HG02970 (cell line): ENCODE data around the gene PITPNM3.

Experiments
- ATAC-seq: cut with Tn5 transposase; IDR thresholded peaks from one replicate; pipeline ENCODE4 v1.9.1; 2021; ENCODE audit warnings: mild to moderate bottlenecking, moderate library complexity, moderate number of reproducible peaks; ENCODE audit not compliant: unreplicated experiment, low FRiP score

Gene PITPNM3

DNA sequence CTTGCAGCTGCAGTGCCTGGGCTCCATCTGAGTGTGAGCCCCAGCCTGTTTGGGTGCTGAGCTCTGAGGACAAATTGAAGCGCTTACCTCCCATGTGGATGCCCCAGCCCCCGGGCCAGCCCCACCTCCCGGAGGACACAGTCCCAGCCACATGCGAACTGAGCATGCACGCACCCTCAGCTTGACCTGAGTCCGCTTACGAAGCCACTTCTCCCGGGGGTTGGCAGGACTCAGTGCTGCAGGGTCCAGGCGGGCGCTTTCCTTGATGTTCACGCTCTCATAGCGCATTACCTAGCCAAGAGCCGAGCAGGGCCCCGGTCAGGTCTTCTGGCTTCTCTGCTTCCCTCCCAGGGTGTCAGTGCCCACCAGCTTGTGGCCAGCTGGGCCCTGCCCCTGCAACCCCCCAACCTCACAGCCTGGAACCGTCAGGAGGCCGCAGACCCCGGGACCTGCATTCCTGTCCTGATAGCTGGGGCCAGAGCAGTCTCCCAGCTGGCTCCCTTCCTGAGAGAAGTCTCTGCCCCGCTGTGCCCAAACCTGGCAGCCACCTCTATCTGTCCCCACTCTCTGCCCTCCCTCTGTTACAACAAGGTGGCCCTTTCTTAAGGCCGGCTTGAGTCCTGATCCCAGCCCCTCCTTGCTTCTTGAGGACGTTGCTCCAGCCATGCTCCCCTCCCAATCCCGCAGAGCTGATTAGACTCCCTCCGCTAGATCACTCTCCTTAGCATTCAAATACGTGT, 88.1 kb downstream of the PITPNM3 start:
- no peak for ATAC-seq

DNA sequence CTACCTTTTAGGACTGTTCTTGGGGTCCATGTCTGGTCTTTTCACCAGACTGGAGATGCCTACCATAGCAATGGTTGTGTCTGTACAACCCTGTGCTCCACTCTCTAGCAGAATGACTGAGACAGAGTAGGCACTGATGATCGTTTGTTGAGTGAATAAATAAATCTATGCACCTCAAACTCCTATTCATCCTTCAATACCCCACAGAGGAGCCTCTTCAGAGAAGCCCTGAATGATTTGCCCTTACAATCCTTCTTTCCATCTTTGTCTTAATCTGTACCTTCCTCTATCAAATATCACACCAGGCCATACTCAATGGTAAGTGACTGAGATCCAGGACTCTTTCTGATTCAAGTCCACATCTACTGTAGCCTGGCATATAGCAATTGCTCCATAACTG, 88.8 kb downstream of the PITPNM3 start:
- ATAC-seq: no peak

DNA sequence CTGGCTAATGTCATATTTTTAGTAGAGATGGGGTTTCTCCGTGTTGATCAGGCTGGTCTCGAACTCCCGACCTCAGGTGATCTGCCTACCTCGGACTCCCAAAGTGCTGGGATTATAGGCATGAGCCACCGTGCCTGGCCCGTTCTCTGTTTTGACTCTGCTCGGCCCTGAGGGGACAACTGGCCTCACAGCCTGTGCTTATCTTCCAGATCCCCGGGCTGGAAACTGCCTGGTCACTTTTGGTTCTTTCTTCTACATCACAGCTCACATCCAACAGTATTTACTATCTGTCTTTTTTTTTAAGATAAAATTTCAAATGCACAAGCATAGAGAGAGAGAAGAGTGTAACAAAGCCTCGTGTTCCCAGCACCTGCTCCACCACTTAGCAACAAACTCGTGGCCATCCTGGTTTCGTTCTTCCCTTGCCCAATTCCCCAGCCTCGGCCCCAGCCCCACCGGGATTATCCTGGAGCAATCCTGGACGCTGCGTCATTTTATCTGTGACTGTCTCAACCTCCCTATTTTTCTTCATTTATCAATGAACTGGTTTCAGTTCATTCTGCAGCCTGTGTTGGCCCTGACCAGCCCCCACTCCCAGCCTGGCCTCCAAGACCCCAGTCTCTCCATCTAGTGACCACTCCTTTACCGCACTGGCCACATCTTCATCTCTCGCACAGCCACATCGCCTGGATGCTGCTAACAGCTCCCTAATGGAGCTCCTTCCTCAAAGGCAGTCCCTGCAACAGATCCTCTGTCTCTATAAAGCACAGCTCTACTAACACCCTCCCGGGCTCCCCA, 91.0 kb downstream of the PITPNM3 start:
- no peak for ATAC-seq

DNA sequence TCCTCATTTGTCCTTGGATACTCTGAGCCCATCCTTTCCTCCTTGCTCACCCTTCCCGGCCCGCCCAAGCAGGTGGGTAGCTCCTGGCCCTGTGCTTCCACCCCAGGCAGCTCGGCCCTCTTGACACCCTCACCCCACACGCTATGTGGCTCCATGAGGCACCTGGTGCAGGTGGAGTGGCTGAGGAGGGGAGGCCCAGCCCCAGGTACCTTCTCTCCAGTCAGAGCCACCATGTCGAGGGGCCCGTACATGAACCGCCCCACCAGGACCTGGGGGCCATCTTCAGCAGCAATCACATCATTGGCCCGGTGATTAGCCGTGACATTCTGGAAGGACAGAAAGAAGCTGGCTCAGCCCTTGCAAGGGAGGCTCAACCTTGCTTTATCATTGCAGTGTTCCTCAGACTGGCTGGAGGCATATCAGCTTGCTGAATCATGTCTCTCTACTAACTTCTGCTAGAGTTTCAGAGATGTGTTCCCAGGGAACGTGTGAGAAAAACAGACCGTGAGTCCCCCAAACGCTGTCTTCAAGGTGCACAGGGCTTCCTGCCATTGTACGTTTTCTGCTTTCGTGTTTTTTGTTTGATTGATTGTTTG, 91.8 kb downstream of the PITPNM3 start:
- no peak for ATAC-seq

DNA sequence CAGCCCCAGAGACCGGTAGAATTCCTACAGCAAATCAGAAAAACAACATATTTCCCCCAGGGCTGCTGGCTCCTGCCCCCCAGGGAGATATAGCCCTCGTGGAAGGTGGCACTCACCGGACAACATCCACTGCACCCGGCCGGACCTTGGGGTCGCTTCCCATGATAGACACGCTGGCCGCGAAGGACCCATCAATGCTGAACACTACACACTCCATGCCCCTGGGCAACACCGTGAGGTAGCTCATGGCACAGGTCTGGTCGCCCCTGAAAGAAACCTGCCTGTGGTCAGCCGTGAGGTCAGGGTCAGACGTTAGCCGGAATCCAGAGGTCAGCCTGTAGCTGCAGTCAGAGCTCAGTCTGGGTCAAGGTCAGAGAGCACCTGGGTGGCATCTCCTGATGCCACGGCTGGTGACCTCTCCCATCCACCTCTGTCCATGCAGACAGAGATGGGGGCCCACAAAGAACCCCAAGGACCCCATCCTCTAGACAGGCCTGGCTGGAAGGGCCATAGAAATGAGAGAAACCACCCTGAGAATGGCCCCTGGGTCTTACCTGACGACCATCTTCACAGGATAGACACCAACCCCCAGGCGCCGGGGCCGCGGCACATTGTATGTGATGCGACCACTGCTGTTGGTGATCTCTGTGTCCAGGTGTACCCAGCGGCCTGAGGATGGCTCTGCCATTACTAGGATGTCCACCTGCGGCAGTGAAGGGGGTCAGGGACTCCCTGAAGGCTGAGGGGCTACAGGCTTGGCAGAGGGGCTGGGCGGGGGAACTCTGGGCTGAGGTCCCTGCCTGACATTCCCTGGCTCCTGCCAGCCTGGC, 92.5 kb downstream of the PITPNM3 start:
- no peak for ATAC-seq

DNA sequence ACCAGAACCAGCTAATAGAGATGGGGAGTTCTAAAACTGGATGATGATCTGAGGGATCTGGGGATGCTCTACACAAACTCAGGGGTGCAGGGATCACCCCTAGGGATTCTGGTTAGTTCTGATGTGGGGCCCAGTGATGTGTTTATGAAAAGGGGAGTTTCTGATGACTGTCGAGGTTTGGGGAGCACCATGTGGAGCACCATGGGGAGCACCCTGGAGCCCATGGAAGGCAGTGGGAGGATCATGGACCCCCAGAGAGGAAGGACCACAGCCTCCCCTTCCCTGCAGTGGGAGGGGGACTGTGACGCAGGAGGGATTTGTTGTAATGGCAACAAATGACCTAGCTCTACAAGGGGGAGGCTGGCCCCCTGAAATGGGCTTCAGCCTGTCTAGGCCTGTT, 93.7 kb downstream of the PITPNM3 start:
- ATAC-seq: no peak

DNA sequence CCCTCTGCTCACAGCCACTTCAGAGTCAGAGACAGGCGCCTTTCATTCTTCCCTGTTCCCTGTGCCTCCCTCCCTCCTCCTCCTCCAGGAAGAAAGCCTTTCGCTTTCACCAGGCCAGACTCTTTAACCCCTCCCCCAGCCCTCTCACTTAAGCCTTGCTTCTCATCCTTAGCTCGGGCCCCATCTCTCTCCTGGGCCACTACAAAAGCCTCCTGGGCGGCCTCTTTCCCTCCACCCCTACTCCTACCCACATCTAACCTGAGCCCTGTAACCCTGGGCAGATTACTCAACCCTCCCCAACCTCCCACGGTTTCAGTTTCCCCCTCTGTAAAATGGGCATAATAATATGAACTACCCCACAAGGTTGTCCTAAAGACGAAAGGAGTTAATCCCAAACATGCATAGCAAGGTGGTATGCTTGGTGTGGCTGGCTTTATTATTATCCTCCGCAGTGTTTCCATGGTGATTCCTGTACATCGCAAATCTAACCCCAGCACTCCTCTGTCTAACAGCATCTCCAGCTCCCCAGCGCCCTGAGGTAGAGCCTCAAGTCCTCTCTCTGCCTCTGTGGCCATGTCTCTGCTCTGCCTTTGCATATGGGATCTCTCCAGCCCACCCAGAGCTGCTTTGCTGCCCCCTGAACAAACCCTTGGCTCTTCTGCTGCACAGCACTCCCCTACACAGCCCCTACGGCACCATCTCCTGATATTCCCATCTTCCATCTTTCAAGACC, 94.4 kb downstream of the PITPNM3 start:
- no peak for ATAC-seq

DNA sequence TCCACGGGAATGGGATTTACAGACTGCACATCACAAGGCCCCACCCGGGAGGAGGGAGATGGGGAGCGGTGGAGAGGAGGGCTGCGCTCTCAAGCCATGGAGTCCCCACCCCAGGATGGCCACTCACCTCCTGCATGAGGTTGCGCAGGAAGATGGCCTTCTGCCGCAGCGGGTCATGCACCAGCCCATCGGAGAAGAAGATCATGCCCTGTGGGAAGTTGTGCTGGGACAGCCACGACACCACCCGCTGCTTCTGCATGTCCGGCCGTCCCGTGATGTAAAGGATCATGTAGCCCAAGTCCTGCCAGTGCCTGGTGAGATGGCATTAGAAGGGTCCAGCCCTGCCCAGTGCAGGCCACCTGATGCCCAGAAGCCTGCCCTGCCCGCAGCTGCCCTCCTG, 95.1 kb downstream of the PITPNM3 start:
- ATAC-seq: no peak

DNA sequence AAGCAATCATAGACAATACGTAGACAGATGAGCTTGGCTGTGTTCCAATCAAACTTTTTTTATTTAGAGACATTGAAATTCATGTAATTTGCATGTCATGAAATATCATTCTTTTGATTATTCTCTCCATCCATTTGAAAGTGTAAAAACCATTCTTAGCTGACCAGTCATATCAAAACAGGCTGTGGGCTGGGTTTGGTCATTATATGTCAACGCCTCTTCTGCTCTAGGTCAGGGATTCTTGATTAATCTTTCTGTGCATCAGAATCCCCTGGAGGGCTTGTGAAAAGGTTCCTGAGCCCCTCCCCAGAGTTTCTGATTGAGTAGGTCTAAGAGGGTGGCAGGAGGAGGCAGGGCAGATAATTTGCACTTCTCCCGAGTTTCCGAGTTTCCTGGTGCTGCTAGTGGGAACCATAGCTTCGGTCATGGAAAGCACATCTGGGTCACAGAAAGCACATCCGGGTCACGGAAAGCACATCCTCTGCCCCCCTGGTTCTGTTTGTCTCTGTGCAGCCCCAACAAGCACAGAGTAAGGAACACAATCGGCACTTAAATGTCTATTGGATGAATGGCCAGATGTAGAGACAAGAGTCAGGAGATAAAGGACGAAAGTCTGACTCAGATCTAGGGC, 95.7 kb downstream of the PITPNM3 start:
- no peak for ATAC-seq

DNA sequence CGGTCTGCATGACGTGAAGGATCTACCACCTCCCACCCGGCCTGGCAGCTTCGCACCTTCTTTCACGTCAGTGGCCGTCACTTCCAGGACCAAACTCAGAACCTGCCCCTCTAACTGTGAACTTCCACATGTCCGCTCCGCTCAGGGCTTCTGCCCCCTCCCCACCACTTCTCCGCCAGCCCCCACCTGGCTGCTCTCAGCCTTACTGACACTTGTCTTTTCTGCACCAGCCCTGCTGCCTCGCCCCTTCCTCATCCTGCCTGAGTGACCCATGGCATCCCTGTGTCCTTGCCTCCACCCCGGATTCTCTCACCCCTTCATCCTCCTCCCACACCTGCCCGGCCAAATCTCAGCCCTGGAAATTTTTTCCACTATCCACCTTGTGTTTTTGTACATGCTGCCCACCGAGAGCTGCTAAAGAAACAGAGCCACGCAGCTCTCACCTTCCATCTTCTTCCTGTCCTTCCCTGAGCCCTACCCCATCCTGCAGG, 97.8 kb downstream of the PITPNM3 start:
- ATAC-seq: no peak

DNA sequence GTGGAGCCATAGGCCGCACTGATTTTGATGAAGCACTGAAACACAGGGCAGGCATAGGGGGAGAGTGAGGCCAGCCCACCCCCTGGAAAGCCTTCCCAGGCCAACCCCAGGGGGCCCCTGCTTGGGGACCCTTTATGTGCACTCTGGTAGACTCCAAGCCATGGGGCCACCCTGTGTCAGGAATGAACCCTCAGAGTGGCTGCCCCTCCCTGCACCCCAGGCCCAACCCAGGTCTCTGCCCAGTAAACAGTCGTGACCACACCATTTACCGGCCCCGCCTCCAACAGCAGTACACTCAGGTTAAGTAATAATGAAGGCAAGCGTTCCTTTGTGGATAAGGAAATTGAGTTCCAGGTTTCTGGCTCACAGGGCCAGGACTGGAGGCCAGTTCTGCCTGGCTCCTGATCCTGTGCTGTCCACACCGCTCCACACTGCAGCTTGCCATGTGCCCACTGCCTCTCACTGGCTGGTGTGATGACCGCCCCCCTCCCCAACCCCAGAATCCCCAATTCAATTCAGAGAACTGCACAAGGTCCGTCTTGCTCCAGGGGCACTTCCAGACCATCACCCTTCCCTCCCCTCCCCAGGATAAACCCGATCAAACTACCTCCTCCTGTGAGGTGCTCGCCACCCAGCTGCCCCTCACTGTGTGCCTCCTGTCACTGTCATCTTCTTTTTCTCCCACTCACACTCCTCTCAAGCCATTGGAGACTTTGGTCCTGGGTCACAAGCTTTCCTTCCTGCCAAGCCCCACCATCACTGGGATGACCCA, 98.5 kb downstream of the PITPNM3 start:
- ATAC-seq: no peak

DNA sequence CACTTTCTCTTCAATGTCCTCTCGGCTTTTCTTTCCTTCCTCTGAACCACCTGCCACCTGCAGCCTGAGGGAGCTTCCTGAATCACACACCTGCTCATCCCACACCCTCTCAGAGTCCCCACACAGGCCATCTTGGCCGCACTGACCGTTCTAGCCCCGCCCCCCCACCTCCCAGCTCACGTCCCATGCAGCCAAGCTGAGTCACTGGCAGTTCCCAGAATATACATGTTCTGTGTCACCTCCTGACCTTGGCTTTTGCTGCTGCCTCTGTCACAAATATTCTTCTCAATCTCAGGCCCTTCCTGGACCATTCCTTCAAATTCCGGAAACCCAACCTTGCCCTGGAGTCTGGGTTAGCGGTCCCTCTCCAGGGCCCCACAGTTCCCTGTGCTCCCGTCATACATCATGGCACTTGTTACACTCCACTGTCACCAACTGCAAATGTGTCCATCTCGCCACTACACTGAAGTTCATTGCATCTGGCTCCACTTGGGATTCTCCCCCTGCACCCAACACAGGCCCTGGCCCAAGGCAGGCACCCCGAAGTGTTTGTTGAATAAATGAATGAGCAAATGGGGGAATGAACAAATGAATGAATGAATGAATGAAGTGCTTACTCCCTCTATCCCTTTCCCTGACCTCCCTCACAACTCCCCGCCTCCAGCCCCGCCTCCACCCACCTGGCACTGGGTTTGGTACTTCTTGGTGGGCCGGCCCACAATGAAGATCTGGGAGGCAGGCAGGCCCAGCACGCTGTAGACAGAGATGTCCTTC, 99.3 kb downstream of the PITPNM3 start:
- no peak for ATAC-seq

DNA sequence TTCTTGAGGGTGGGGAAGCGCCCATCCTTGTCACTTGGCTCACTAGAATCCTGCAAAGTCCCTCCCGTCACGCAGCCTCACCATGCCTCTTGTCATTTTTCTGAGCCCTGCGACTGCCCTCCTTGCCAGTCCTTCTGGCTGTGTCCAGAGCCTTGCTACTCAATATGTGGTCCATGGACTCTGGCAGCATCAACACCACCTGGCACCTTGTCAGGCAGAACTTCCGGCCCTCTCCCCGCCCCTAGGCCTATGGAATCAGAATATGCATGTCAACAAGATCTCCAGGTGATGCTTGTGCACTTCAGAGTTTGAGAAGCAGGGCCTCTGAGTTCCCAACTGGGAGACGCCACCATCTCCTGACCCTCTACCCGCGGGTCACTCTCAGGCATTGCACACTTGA, 100.0 kb downstream of the PITPNM3 start:
- ATAC-seq: no peak

DNA sequence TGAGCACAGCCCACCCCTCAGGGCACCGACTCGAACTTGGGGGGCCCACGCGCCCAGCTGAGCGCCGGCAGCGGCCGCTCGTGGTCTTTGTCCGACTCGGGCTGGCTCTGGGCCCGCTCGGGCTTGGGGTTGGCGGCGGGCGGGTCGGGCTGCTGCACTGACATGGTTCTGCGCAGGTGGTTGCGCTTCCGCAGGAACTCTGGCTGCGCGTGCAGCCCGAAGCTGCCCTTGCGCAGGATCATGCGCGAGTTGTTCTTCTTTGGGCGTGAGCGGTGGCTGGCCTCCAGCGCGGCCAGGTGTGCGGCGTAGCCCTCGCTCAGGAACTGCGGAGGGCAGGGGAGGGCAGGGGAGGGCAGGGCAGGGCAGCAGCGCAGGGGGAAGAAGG, 101.0 kb downstream of the PITPNM3 start:
- ATAC-seq: no peak

DNA sequence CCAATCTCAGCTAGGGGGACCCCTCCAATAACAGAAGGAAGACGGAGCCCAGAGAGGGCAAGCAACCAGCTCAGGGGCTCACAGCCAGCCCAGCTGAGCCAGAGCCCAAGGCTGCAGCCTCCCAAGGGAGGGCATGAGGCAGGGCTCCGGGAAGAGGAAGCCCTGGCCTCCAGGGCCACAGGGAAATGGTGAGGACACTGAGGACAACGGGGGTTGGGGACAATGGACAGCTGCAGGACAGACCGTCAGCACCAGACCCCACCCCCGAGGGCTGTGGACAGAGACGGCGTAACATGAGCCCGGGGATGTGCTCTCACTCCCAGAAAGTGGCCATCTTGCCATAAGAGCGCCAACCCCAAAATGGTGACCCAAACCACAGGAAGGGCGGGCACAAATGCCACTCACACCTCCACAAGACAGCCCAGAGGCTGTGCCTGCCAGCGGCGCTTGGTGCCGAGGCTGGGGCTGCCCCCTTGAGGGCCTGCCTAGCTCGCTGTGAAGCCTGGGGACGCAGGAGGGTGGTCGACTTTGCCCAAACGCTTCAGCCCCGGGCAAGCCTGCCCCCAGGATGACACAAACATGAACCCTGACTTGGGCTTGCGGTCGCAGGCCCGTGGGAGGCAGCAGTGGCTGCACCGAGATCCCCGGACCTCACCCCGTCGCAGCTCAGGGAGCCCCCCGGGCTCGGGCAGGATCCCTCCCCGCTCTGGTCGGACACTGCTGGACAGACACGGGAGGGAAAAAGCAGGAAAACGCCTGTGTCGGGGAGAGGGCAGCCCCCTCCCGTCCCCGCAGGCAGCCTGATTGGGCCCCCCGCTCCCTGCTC, 101.6 kb downstream of the PITPNM3 start:
- no peak for ATAC-seq

DNA sequence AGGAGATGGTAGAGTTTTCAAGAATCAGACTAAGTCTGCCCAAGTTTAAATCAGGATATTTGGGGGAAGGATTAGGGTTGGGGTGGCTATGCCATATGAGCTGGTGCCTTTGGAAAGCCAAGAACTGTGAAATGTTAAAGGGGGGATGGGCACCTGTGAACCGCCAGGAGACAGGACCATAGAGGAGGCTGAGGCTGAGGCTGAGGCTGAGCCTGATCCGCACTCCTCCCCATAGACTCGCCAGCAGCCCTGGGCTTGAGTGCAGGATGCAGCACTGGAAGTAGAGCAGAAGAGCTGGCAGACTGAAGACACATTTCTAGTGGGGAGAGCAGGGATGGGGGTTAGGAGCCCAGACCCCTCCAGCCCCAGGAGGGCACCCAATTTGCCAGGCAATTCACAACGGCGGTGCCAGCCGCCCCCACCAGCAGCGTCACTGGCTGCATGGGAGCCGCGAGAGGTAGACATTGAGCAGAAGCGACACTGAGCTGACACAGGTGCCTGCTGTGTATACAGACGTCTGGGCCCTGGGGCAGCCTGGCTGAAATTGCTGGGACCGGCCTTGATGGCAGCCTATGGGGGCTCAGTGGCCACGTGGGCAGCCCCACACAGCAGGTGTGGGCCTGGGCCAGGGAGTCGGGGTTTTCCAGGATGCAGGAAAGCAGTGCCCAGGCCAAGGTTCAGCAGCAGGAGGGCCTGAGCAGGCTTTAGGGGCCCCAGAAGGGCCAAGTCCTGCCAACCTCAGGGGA, 102.9 kb downstream of the PITPNM3 start:
- no peak for ATAC-seq
